ENCODE measurements around the gene HOXB2.

HOXB2 gene

GRCh38 chr17:48565022-48565554 is 20.2 kb upstream of the HOXB2 start:
- no peak for DNase-seq

- no peak for DNase-seq
These were observed 19.5 kb upstream of the HOXB2 start for GRCh38 chr17:48564188-48565021.

- DNase-seq, result no peak
These were observed 18.9 kb upstream of the HOXB2 start for GRCh38 chr17:48563867-48564187.

DNA sequence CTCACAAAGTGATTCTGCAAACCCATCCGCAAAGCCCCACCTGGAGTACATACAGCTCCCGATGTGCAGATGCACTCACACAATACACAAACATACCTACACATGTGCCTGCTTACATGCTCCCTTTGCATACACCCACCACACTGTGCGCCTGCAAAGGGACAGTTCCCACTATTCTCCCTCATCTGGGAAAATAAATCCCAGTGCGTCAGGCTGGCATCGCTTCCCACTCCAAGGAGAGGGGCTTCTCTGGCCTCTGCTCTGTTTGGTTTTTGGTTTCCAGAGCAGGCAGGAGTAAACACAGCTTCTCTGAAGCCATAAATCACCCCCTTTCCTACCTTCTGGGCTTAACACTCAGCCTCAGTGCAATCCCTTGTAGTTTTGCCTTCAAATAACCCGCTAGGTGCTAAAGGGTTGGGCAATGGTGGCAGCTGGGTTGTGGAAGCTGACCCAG is 18.5 kb upstream of the HOXB2 start:
- no peak for DNase-seq

GRCh38 chr17:48562934-48563333 is 18.0 kb upstream of the HOXB2 start:
- no peak for DNase-seq

DNA sequence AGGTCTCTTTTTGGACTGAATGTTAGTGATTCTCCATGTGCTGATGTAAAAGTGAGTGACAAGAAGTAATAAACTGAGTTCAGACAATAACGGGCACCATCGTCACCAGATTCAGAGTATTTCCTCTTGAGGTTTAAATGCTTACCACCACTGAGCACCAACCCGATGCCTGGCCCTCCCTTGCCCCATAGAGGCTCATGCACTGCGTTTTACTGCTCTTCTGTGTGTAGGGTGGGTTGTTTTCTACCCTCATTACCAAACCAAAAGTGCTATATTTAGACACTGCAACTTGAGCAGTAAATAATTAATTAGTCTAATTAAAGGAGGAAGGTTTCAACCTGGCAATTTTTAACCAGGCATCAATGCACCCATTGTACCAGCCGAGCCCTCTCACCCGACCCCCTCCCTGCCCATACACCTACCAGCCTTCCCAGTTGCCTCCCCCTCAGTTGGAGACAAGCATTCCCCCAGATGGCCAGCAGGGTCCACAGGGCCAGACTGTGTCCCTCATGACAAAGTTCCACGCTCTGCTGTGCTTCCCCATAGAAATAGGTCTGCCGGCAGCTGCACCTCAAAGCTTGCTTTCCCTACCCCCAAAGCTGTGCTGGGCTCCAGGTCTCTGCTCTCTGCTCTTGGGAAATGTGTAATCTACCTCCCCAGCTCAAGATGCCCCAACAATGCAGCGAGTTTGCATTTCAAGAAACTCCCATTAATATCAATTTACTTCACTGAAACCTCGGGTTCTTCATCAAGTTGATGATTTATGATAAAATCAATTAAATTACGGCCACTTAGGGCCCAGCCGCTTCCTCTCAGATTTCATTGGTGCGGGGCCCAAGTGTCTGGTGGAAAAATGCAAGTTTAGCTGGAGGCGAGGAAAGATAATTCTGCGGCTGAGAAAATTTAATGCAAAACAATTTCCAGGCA is 17.2 kb upstream of the HOXB2 start:
- no peak for DNase-seq

GRCh38 chr17:48559840-48560817 is 15.2 kb upstream of the HOXB2 start:
- no peak for DNase-seq

- DNase-seq, result no peak
These were observed 14.4 kb upstream of the HOXB2 start for GRCh38 chr17:48559122-48559839.

- DNase-seq, result no peak
These were observed 13.9 kb upstream of the HOXB2 start for GRCh38 chr17:48558831-48559121.

DNA sequence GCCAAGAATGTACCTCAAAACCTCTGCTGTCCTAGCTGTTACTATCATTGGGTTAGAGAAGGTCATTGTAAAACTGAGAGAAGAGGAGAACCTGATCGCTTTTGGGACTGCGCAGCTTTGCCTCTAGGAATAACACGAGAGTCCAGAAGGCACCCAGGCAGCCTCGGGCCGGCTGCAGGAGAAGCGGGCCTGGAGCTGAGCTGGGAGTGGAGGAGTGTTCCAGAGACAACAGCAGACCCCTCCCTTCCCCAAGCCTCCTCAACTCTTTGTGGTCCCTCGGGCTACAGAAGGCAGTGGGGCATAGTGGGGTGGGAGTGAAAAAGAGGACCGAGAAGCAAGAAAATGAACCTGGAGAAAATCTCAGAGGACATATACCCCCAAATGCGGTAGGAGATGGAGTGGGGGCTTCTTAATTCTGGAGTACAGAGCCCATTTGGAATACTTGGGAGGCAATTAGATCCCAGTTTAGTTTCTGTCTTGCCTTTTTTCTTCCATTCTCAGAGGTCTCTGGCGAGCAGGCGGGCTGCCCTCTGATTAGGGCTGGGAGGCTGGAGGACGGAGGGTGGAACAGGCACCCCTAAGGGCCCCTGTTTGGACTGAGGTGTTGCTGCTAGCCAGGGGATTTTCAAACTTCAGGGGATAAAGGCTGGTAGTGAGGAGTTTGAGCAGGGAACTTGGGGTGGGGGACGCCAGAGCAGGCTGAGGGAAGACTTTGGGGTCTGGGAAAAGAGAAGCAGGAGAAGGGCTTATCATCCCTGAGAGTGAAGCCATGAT is 13.3 kb upstream of the HOXB2 start:
- DNase-seq, result no peak

- DNase-seq, result no peak
These were observed 11.9 kb upstream of the HOXB2 start for GRCh38 chr17:48556576-48557401.

DNA sequence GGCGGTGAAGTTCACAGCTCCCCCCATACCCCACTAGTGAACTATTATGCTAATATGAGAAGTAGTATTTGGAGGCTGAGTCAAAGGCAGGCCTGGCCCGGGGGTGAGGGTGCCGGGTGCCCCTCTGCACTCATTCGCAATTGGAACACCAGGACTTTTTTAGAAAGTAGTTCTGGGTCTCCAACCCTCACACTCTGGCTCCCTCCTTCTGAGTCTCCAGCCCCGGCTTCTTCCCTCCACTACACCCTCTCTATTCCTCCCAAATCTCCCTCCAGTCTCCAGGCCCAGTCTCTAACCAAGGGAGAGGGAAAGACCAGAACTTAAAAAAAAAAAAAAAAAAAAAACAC is 11.3 kb upstream of the HOXB2 start:
- DNase-seq, result no peak

DNA sequence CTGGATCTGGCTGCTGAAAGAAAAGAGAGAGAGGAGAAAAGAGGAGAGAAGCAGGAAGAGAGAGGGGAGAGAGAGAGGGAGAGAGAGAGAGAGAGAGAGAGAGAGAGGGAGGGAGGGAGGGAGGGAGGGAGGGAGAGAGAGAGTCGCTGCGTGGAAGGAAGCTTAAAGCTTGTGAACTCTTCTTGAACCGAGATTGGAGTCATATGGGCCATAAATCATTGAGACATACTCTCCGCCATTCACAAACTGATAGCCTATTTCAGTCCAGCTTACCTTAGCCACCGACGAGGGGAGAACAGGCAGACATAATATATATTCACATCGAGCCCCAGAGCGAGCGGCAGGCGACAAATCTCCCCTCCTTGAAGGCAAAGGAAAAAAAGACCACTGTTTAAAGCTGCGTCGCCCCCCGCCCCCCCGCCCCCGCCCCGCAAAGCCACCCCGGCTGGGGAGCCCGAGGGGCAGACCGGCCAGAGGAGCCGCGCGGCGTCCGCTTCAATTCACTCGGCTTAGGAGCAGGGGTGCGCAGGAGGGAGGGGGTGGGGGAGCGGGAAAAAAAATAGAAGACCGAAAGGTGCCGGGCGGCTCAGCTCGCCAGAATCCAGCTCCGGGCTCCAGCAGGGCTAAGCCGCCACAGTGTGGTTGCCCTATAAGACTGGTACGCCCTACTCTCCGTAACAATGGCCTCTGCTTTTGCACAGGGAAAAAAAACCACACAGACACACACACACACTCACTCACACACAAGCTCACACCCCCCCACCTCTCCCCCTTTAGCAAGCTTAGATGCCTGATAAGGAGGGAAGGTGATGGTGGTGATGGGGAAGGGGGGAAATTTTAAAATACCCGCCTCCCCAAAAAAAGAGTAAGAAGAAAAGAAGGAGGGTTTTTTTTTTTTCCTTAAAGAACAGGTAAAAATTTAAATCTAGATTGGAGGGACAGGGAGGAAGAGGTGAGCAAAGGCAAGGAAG is 10.6 kb upstream of the HOXB2 start:
- no peak for DNase-seq

GRCh38 chr17:48554412-48555257 is 9.7 kb upstream of the HOXB2 start:
- no peak for DNase-seq

GRCh38 chr17:48553826-48554225 is 8.9 kb upstream of the HOXB2 start:
- DNase-seq, result no peak

GRCh38 chr17:48553190-48553547 is 8.3 kb upstream of the HOXB2 start:
- no peak for DNase-seq

- no peak for DNase-seq
These were observed 7.7 kb upstream of the HOXB2 start for GRCh38 chr17:48552466-48553189.

All from GDM1 (cell line).